K562 (cell line): Measurements from ENCODE around the gene PTPRM. TPM values are rescaled to one million over a fixed set of nuclear protein-coding genes. Genes with fewer than 3 reads are reported as not detected.

Experiments used
- ATAC-seq: fragments of 200-7000 bp; cut with Tn5 transposase; 3 replicates; pipeline ENCODE4 v1.9.1; 2020; ENCODE audit warnings: moderate library complexity
- BruUV-seq: library from RNA; stranded (reverse); fragments of 400-500 nt; replicated peaks from 2 replicates; lab custom pipeline; 2021; lab: Mats Ljungman, UMichigan
- CTCF ChIA-PET: fragments of 300-600 bp; formaldehyde crosslinking; extraction: SDS; loops from one replicate; lab custom pipeline; 2021; ENCODE audit warnings: low intra/inter-chr PET ratio; lab: Yijun Ruan, JAX
- POLR2A ChIA-PET: fragments of 300-600, 350-650 bp; sonication (Branson Sonifier 250); formaldehyde crosslinking; extraction: SDS; loops from one replicate; lab custom pipeline; 2021; ENCODE audit warnings: antibody characterized with exemption, inconsistent platforms; lab: Yijun Ruan, JAX
- DNase-seq, 4 experiments: peaks; one replicate each; pipeline versions ENCODE4 v3.0.0 to v3.0.0-alpha.2; 2011 to 2018; ENCODE audit warnings: low spot score in 3 of 4, mixed read lengths in 3 of 4; ENCODE audit errors: extremely low read depth in 1 of 4
- FAIRE-seq: peaks from 2 replicates; lab custom pipeline; 2011; peaks lifted over from hg19 to GRCh38; lab: Jason Lieb, UNC
- H2AFZ ChIP-seq: 2 replicates; pipeline ENCODE4 v1.6.0; 2011; ENCODE audit warnings: low read depth, low read length, control low read depth, inconsistent platforms
- H3K27ac ChIP-seq: fragments of 200-600 bp; 3 replicates; pipeline ENCODE4 v1.8.0; 2011; ENCODE audit warnings: low read depth, mild to moderate bottlenecking, control low read depth, inconsistent platforms, low read length, moderate library complexity, mixed read lengths; ENCODE audit errors: extremely low read depth
- H3K27me3 ChIP-seq, 2 experiments: fragments of 300-600 bp in 1 of 2; 2 replicates in 1 of 2; 3 replicates in 1 of 2; pipeline versions ENCODE4 v1.6.0 to v1.8.0; 2011; ENCODE audit warnings: inconsistent platforms in 2 of 2, low read length in 2 of 2, mild to moderate bottlenecking in 1 of 2, mixed read lengths in 1 of 2, moderate library complexity in 1 of 2; ENCODE audit not compliant: control insufficient read depth in 2 of 2, insufficient read depth in 2 of 2
- H3K36me3 ChIP-seq: fragments of 300-600 bp; 3 replicates; pipeline ENCODE4 v1.8.0; 2011; ENCODE audit warnings: mild to moderate bottlenecking, low read length, inconsistent platforms; ENCODE audit not compliant: control insufficient read depth, insufficient read depth
- H3K4me1 ChIP-seq, 2 experiments: fragments of 200-600 bp in 1 of 2; replicated peaks in 1 of 2; 2 replicates in 1 of 2; 3 replicates in 1 of 2; pipeline versions ENCODE4 v1.5.1 to v1.8.0; 2011; ENCODE audit warnings: inconsistent platforms in 2 of 2, low read length in 2 of 2, mild to moderate bottlenecking in 1 of 2, mixed read lengths in 1 of 2, moderate library complexity in 1 of 2; ENCODE audit not compliant: control insufficient read depth in 2 of 2, insufficient read depth in 2 of 2
- H3K4me2 ChIP-seq: 2 replicates; pipeline ENCODE4 v1.6.1; 2011; ENCODE audit warnings: low read length, control low read depth, inconsistent platforms, mixed read lengths; ENCODE audit not compliant: insufficient read depth
- H3K4me3 ChIP-seq: fragments of 200-600 bp; sonication (generic), shearing (Covaris generic); 2 replicates; pipeline ENCODE4 v1.5.1; 2016; ENCODE audit warnings: control low read depth, inconsistent platforms
- H3K79me2 ChIP-seq: fragments of 200-600 bp; 3 replicates; pipeline ENCODE4 v1.8.0; 2011; ENCODE audit warnings: low read length, inconsistent platforms; ENCODE audit not compliant: control insufficient read depth, insufficient read depth
- H3K9ac ChIP-seq, 2 experiments: 2 replicates each; pipeline versions ENCODE4 v1.6.0 to v1.6.1; 2011; ENCODE audit warnings: low read depth in 2 of 2, low read length in 2 of 2, control low read depth in 1 of 2, inconsistent platforms in 1 of 2, mild to moderate bottlenecking in 1 of 2, mixed read lengths in 1 of 2; ENCODE audit not compliant: insufficient read depth in 1 of 2
- H3K9me1 ChIP-seq: one replicate; pipeline ENCODE4 v1.6.0; 2011; ENCODE audit warnings: inconsistent platforms, mild to moderate bottlenecking, low read length, moderate library complexity; ENCODE audit not compliant: control insufficient read depth, insufficient read depth
- H3K9me3 ChIP-seq: replicated peaks from 2 replicates; pipeline ENCODE4 v1.5.1; 2011; ENCODE audit warnings: low read depth, low read length, inconsistent platforms; ENCODE audit not compliant: control insufficient read depth, insufficient read depth
- H4K20me1 ChIP-seq: replicated peaks from 2 replicates; pipeline ENCODE4 v1.6.1; 2011; ENCODE audit warnings: low read length, inconsistent platforms, mixed read lengths; ENCODE audit not compliant: control insufficient read depth, insufficient read depth
- BRD4 ChIP-seq: fragments of 200-600 bp; sonication (generic); IDR thresholded peaks from 2 replicates; pipeline ENCODE4 v1.6.1; 2017; ENCODE audit warnings: inconsistent platforms
- CEBPB ChIP-seq: fragments of 450-650 bp; IDR thresholded peaks from 2 replicates; pipeline ENCODE4 v1.6.1; 2016; ENCODE audit warnings: missing genetic modification characterization, missing compliant biosample characterization
- MBD2 ChIP-seq: sonication (generic); IDR thresholded peaks from 2 replicates; pipeline ENCODE4 v1.6.1; 2016; ENCODE audit warnings: low read depth, borderline replicate concordance
- NFIC ChIP-seq: fragments of 450-650 bp; IDR thresholded peaks from 2 replicates; pipeline ENCODE4 v1.6.1; 2017; ENCODE audit warnings: mild to moderate bottlenecking, inconsistent platforms
- PHB2 ChIP-seq: fragments of 450-650 bp; IDR thresholded peaks from 2 replicates; pipeline ENCODE4 v1.6.1; 2017; ENCODE audit warnings: low read depth
- SAFB ChIP-seq: fragments of 200-400 bp; formaldehyde crosslinking; IDR thresholded peaks from 2 replicates; pipeline ENCODE4 v1.6.1; 2017; ENCODE audit warnings: low read depth, low read length, borderline replicate concordance
- SREBF2 ChIP-seq: sonication (generic); formaldehyde crosslinking; IDR thresholded peaks from 2 replicates; pipeline ENCODE4 v1.4.0; 2020; ENCODE audit warnings: mild to moderate bottlenecking, missing genetic modification reagents
- SRSF9 ChIP-seq: fragments of 200-400 bp; formaldehyde crosslinking; IDR thresholded peaks from 2 replicates; pipeline ENCODE4 v1.6.1; 2017; ENCODE audit warnings: low read depth, low read length, borderline replicate concordance
- ZFPM2 ChIP-seq: fragments of 250-450 bp; sonication (Bioruptor Pico); IDR thresholded peaks from 2 replicates; pipeline ENCODE4 v1.5.1; 2022; ENCODE audit warnings: mild to moderate bottlenecking
- ZSCAN32 ChIP-seq: fragments of 450-650 bp; formaldehyde crosslinking; IDR thresholded peaks from 2 replicates; pipeline ENCODE4 v1.4.0; 2020; ENCODE audit warnings: mild to moderate bottlenecking, moderate library complexity
- WGBS: fragments of 100-300 bp; shearing (Covaris generic); methylation state at CpG from one replicate; pipeline ENCODE4 v1.1.6; 2016; ENCODE audit warnings: low coverage, mixed read lengths; ENCODE audit not compliant: insufficient coverage; ENCODE audit errors: missing lambda C conversion rate; 5-methylcytosine and 5-hydroxymethylcytosine counted together
- in situ Hi-C: fragments of 300-500 bp; cut with MboI; formaldehyde crosslinking; loops from 4 replicates; pipeline ENCODE4 v1.15.0; 2018; ENCODE audit warnings: inconsistent platforms, mixed read lengths
- intact Hi-C: fragments of 100-400 bp; cut with micrococcal nuclease; formaldehyde crosslinking; loops from 2 replicates; pipeline ENCODE4 v1.14.2; 2022
- polyA plus RNA-seq, 8 experiments: library from polyadenylated mRNA; depleted of rRNA in 4 of 8; stranded (reverse) in 5 of 8; unstranded in 3 of 8; fragments of >200 nt; fragmentation: Nextera tagmentation in 2 of 8; fragmentation: Illumina TruSeq in 1 of 8; extraction: Ambion mirVana in 2 of 8; extraction: Trizol in 1 of 8; gene quantifications; 2 replicates each; pipeline versions ENCODE4 v1.2.1 to v1.2.3, GENCODE V29; 2011 to 2014; ENCODE audit warnings: inconsistent platforms in 1 of 8, missing spikeins in 1 of 8
- total RNA-seq, 7 experiments: library from RNA; depleted of rRNA in 6 of 7; stranded (reverse); fragments of >200 nt in 6 of 7; fragmentation: Illumina TruSeq in 2 of 7; extraction: Trizol in 2 of 7; gene quantifications; 2 replicates each; pipeline versions ENCODE4 v1.2.1 to v1.2.3, GENCODE V29; 2011 to 2021; ENCODE audit warnings: low replicate concordance in 1 of 7
- TF ChIP-seq, protein P1 (sequence below): fragments of 250-450 bp; sonication (Bioruptor Pico); IDR thresholded peaks from 2 replicates; pipeline ENCODE4 v1.5.0; 2021
- TF ChIP-seq, protein P2 (sequence below): fragments of 250-450 bp; sonication (Bioruptor Pico); IDR thresholded peaks from 2 replicates; pipeline ENCODE4 v1.5.0; 2021; ENCODE audit warnings: mild to moderate bottlenecking, moderate library complexity

The PTPRM gene
- total and polyA plus RNA-seq, 9 of the 15 experiments (the other 6 are each of a cell fraction or from before 2014, with no cell fraction given) = 0.03 to 0.16 (median 0.08) TPM; not detected in 3

DNA sequence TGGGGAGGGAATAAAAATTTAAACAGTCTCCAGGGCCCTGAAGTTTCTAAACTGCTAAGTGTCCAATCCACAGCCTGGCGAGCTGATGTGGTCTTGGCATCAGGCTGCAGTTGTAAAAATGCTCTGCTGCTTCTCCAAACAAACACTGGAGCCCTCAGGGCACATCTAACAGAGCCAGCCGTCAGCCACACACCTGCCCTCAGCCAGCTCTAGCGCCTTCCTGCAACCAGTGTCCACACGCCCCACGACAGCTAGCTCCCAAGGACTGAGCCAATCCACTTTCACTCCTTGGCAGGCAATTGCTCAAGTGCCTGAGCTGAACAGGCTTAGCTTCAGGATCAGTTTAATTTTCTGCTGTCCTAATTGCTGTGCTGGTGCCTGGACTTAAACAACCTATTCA lies 595.7 kb downstream of the PTPRM start:
- H3K4me2 ChIP-seq = no peak overlapping the region
- no peaks in the 10 kb centered on the region for H3K9me1 ChIP-seq
- FAIRE-seq (no peak), ATAC-seq (no peak)
- 0% methylated on average over 5 of the region's 5 CpGs for WGBS
- no peaks in the 10 kb centered on the region for H4K20me1 ChIP-seq
- no peaks in the 10 kb centered on the region for H3K36me3 ChIP-seq
- no peak overlapping the region for H3K9ac ChIP-seq
- CTCF ChIA-PET = no interaction called here
- H2AFZ ChIP-seq = no peak overlapping the region
- no peaks in the 10 kb centered on the region for H3K9me3 ChIP-seq
- POLR2A ChIA-PET = no interaction called here
- intact Hi-C loops = no loop called here
- H3K4me3 ChIP-seq = no peak overlapping the region
- BruUV-seq = no TSS peak
- H3K27me3 ChIP-seq = 0 out of 5 replicates have a peak, but pooled peaks cover 0 to 7% of the 10 kb centered on the region in 2 experiments
- in situ Hi-C loops = no loop called here
- TF ChIP-seq NFIC (no peak), SRSF9 (no peak), ZFPM2 (CRISPR knock-in tag) (no peak), PHB2 (no peak)
- TF ChIP-seq, all 486 proteins: peak for 0
- DNase-seq = no peak
- Histone ChIP-seq H3K4me1 (no peaks in the 10 kb centered on the region), H3K79me2 (no peaks in the 10 kb centered on the region), H3K27ac (no peak overlapping the region)

DNA sequence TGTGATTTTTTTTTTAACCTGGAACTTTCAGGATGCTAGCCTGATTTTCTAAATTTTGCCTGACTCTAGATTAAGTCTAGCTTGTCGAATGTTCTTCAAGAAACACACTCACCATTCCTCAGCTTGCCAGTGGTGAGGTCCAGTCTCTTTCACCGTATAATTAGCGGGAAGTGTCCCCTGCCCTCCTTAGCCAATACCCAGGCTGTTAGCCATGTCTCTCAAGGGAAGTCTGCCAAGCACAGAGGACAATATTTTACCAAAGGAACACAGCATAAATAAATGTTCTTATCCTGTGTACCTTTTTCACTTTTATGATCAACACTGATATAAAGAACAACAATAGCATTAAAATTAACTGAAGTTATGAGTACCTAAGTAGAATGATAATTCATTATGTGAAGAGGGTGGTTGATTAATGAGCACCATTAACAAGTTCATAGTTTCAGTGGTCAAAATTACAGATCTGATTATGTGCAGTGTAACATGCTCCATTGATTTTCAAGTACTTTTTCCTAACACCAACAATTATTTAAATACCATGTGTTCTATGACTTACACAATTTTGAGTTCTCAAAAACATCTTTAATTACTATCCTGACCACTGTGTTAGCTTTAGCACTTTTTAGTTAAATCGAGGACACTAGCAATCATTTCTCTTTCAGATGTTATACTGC lies 596.3 kb downstream of the PTPRM start:
- peak; percentile 52 for FAIRE-seq
- CTCF ChIA-PET = no interaction called here
- TF ChIP-seq MBD2 (no peak), CEBPB (tag) (no peak), SREBF2 (no peak), BRD4 (no peak), ZSCAN32 (CRISPR knock-in tag) (no peak), SAFB (no peak)
- TF ChIP-seq, protein P1, sequence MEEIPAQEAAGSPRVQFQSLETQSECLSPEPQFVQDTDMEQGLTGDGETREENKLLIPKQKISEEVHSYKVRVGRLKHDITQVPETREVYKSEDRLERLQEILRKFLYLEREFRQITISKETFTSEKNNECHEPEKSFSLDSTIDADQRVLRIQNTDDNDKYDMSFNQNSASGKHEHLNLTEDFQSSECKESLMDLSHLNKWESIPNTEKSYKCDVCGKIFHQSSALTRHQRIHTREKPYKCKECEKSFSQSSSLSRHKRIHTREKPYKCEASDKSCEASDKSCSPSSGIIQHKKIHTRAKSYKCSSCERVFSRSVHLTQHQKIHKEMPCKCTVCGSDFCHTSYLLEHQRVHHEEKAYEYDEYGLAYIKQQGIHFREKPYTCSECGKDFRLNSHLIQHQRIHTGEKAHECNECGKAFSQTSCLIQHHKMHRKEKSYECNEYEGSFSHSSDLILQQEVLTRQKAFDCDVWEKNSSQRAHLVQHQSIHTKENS (CRISPR knock-in tag) = no peak
- TF ChIP-seq, protein P2, sequence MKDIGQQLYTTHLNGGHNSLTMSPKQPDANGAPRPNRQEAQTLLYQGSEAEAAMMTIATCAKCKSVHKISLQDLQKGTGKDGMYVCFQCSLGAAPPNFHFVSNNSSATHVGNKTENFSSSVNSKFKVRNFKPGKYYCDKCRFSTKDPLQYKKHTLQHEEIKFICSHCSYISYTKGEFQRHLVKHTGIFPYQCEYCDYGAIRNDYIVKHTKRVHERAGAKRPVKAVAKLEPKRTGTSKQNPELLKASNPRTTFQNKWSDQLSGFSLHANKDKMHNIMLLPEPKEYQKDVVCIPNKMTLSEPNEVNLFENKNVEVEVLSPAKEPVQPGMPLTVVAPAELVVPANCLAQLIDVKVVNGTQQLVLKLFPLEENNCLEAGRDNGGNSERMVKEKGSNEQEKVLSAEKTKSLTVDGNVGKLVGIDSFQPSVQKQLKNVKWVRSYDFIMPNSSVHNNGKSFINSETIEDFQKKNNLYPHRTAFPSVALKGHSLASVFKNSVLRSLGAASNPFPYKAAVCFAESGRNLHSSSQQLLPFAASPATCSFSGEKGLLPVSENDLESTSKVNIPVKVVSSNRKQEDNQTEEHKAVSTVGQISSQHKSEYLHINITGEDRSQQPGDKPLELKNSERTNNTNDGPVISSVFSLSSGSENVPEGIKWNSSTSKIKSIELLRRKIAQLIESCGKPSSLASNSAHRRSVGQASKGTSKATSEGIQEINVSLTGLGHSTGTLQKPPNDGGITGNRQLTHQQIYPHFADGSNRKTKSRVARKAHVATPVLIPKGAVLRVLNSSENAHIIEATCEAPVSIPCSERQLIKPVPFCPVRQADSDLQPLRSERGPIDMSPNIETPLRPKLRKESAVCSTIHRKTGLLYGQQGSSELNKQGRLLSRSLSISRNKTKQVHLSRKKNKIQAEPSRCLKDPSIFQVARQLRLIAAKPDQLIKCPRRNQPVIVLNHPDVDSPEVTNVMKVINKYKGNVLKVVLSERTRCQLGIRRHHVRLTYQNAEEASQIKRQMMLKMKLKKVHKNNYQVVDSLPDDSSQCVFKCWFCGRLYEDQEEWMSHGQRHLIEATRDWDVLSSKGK (CRISPR knock-in tag) = no peak

More for the DNA sequence above, 596.3 kb downstream of the PTPRM start:
- Histone ChIP-seq H3K4me1 (no peaks in the 10 kb centered on the region), H3K4me2 (no peak overlapping the region), H3K79me2 (no peaks in the 10 kb centered on the region), H3K27ac (no peak overlapping the region), H3K9me3 (no peaks in the 10 kb centered on the region), H3K36me3 (no peaks in the 10 kb centered on the region), H3K9ac (no peak overlapping the region), H2AFZ (no peak overlapping the region), H4K20me1 (no peaks in the 10 kb centered on the region), H3K27me3 (0 out of 5 replicates have a peak, but pooled peaks cover 0 to 7% of the 10 kb centered on the region in 2 experiments), H3K9me1 (no peaks in the 10 kb centered on the region), H3K4me3 (no peak overlapping the region)
- 3% methylated on average over 4 of the region's 4 CpGs for WGBS
- no TSS peak for BruUV-seq
- POLR2A ChIA-PET = interaction anchor here (0.7 kb wide), 1 partner anchor 50 kb away, joined by 3 read pairs; no protein-coding TSS in a partner anchor
- DNase-seq (no peak), ATAC-seq (no peak)
- in situ Hi-C loops (no loop called here), intact Hi-C loops (no loop called here)
